Peyer's patch (tissue), 4 donors: Measurements from ENCODE around the gene MED13.

Experiments used
- CTCF ChIP-seq, 6 experiments: fragments of 450-650 bp in 4 of 6; fragments of 200-600 bp in 2 of 6; sonication (generic) in 1 of 6; IDR thresholded peaks; one replicate each; pipeline ENCODE4 v1.5.1; 2017 to 2019; ENCODE audit warnings: antibody characterized with exemption in 6 of 6, mild to moderate bottlenecking in 3 of 6, moderate library complexity in 1 of 6
- POLR2A ChIP-seq, 2 donors: fragments of 450-650 bp; IDR thresholded peaks; one replicate each; pipeline ENCODE4 v1.5.1; 2017; ENCODE audit warnings: antibody characterized with exemption in 2 of 2, mild to moderate bottlenecking in 2 of 2, moderate library complexity in 2 of 2

- no peak for TF ChIP-seq POLR2A (IDR thresholded peaks at IDR 0.05)
- no peak for TF ChIP-seq CTCF (IDR thresholded peaks at IDR 0.05)
Measured at GRCh38 chr17:62101090-62101489, 36.0 kb upstream of the MED13 start.
